GM21360 (cell line): Measurements from ENCODE around the gene LYST.
"Not testable (repeated sequence)": the region's sequence is repeated elsewhere in the genome, so short reads cannot be mapped to it uniquely, and the experiment has no call there.

Experiments
- ATAC-seq: cut with Tn5 transposase; IDR thresholded peaks from one replicate; pipeline ENCODE4 v1.9.1; 2021; ENCODE audit warnings: mild to moderate bottlenecking, moderate library complexity; ENCODE audit not compliant: unreplicated experiment

Gene LYST

DNA sequence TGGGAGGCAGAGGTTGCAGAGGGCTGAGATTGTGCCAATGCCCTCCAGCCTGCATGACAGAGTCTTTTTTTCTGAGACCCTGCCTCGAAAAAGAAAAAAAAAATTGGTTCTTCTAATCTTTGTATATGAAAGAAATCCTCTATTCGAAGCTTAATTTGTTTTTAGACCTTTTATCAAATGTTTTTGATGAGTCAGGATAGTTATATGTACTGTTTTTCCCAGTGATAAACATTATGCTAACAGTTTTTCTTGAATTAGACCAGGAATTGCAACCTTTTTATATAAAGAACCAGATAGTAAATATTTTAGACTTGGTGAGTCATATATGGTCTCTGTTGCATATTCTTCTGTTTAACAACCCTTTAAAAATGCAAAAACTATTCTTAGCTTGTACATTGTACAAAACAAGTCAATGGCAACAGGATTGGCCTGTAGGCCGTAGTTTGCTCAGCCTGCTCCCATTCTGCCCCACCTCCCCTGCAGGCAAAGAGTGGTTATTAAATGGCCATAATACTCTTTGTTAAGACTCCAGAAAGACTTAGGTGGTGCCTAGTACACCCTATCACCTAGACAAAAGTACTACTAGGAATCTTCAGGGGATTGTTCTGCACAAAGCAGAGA, 45.2 kb downstream of the LYST start:
- ATAC-seq = no peak

DNA sequence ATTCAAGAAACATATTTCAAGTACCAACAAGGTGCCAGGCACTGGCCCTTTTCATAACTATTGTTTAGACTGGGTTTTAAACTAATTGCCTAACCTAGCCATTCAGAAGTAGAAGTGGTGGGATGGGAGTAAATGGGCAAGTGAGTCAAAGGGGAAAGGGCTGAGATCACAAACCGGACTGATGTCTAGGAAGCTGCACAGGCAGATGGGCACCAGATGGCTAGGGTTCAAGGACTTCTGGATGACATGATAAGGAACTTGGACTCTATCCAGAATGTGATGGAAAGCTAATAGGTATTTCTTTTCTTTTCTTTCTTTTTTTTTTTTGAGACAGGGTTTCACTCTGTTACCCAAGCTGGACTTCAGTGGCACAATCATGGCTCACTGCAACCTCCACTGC, 46.6 kb downstream of the LYST start:
- no peak for ATAC-seq

DNA sequence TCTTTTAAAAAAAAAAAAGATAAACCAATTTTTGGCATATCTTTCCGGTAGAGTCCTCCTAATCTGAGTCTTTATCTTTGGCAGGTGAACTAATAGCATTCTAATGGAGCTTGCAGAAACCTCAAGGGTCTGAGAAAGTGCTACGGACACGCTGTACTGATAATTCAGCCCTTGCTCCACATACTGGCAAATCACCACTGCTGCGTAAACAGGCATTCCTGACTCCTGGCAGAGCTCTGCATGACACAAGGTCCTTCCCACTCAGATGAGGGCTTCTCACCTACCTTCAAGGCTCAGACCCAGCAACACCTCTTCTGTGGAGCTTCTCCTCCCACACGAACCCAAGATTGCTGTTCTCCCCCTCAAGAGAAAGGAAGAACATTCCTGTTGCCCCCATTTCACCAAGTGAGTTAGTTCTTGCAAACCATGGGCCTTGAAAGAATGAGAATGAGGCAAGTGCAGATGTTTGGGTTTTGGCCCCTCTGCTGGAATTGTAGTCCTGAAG, 48.0 kb downstream of the LYST start:
- ATAC-seq = no peak

DNA sequence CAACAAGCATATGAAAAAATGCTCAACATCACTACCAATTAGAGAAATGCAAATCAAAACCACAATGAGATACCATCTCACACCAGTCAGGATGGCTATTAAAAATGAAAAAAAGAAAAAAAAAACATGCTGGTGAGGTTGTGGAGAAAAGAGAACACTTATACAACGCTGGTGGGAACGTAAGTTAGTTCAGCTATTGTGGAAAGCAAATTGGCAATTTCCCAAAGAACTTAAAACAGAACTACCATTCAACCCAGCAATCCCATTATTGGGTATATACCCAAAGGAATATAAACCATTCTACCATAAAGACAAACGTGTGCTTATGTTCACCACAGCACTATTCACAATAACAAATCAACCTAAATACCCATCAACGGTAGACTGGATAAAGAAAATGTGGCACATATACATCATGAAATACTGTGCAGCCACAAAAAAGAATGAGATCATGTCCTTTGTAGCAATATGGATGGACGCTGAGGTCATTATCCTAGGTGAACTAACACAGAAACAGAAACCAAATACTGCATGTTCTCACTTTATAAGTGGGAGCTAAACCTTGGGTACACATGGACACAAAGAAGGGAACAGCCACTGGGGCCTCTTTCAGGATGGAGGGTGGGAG, 49.5 kb downstream of the LYST start:
- no peak for ATAC-seq

DNA sequence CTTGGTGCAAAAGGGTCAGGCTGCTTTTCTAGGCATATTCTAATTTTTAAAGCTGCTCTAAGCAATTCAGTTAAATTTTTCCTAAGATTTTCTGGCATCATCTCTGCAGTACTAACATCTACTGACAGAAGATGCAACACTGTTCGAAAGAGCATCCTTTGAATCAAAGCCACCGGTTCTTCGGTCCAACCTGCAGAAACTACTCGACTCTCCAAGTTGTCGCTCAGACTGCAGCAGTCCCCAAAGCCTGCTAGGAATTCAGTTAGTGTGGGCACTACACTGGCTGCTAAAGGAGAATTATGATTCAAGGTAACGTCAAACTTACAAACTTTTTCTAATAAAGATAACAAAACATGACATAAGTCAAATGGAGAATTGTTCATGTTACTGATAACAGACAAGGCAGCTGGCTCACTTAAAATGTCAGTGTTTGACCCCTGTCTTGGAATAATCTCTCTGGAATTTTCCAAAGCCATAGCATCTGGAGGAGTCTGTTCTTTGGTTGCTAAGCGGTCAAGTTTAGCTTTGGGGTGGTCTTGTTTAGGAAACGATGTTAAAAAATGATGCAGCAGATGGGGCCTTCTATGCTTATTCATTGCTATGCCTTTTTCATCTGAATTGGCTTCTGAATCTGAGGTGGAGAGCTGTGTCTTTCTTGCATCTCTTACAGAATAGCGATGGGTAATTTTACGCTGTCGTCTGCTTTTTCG, 56.9 kb downstream of the LYST start:
- ATAC-seq = no peak

DNA sequence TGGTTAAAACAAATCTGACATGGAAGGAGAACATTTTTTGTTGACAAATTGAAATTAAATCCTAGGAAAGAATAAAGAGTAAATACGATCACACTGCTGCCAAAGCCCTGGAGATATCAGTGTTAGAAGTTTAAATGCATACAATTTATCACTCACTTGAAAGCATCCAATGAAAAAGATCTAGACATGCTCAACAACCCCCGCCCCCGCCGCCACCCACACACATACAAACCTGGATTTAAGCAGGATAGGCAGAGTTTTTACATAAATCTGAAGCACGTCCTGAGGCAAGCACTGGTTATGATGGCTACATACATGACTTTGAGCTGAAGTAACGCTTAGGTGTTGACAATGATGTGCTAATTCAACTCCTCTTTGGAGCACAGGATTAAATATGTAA, 58.5 kb downstream of the LYST start:
- ATAC-seq = no peak

DNA sequence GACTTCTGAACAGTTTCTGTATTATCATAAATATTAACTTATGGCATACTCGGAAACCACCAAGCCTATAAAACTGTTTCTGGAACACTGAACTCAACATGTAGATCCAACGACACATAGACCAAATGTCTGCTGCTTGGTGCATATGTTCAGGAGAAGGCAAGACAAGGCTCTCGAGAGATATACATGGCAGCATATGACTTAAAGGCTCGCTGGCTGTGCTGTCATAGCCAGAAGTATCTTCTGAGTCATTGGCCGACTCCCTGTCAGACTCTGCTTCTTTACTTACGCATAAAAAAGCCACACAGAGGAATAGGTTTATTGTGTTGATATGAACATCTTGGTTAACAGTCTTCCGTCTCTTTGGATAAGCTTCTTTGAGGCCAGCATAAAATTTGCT, 60.6 kb downstream of the LYST start:
- no peak for ATAC-seq

DNA sequence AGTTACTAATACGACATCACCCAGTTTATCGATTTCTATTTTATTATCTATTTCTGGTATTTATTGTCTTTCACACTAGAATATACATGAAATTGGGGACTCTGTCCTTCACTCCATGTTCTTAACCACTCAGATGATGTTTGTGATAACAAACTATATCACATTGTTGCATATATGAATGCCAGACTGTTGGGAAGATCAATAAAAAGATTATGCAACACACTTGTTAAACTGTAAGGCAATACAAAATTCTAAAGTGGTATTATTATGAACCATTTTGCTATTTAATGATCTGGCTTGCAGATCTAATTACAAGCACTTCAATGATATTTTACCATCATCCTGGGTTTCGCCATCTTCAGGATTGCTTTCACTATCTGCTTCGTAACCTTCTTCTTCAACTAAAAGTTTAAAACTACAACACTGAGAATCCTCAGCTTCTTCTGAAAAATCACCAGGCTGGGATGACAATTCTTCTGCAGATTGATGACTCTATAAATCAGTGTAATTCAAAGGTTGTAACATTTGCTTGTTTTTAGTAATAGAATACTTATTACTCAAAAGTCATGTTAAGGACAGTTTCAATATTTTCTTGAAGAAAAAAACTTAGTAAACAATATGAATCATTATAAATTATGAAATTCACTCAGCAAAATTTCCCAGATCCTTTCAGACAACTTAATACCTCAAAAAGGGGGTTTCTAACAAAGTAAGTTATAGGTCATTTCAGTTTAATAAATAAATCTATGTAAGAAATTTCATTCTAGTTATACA, 63.9 kb downstream of the LYST start:
- ATAC-seq = no peak

DNA sequence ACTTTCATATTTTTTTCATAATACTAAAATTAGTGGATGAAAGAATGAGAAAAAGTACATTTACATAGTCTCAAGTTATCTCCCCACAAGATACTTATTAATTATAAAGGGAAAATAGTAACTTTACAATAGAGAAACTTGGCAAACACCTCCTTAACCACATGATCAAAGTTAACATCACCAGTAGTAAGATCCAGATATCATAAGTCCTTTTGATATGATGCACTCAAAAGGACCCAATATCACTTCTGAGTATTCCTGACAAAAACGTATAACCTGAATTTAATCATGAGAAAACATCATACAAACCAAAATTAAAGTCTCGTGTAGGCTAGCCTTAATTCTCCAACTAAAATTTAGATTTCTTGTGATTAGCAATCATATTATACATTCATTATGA, 67.4 kb downstream of the LYST start:
- no peak for ATAC-seq

DNA sequence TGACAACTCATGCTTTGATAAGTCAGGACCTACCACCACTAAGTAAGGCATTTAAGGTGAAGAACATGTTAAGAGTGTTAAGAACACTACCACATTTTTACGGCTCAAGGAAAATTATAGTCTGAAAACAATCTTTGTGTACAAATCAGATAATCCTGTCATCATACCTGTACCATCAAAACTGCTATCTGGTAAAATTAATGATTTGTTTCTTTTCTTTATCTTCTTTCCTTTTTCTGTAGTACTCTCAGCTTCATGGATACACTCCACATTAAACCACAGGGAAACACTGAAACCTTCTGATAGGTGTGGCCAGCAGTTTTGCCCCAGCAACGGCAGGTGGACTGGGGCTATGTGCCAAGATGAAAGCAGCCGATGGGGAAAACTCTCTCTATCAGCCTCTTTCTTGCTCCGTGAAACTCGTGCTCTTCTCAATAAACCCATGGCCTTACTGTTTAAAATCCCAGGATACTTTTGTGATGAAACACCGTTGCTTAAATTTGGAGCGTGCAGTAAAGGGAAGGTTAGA, 75.1 kb downstream of the LYST start:
- no peak for ATAC-seq

DNA sequence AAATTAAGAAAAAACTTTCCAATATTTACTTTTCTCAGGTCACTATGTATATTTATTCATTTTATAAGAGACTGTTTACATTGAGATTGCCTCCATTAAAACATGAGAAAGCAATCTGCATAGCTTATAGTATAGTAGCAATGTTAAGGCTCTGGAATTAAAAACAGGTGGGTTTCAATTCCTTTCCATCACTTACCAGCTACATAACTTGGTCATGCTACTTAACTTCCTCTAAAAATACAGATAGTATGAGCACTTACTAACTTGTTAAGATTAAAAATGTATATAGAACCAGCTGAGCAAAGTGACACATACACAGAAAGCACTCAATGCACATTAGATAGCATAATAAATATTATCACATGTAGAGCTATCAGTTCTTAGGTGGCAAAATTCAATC, 76.6 kb downstream of the LYST start:
- ATAC-seq = no peak

DNA sequence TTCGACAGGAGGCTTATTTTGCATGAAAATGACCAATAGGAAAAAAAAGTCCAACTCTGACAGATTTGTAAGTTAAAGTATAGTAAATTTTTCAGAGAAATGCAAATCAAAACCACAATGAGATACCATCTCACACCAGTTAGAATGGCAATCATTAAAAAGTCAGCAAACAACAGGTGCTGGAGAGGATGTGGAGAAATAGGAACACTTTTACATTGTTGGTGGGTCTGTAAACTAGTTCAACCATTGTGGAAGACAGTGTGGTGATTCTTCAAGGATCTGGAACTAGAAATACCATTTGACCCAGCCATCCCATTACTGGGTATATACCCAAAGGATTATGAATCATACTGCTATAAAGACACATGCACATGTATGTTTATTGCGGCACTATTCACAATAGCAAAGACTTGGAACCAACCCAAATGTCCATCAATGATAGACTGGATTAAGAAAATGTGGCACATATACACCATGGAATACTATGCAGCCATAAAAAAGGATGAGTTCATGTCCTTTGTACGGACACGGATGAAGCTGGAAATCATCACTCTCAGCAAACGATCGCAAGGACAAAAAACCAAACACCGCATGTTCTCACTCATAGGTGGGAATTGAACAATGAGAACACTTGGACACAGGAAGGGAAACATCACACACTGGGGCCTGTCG, 80.3 kb downstream of the LYST start:
- not testable (repeated sequence) for ATAC-seq

DNA sequence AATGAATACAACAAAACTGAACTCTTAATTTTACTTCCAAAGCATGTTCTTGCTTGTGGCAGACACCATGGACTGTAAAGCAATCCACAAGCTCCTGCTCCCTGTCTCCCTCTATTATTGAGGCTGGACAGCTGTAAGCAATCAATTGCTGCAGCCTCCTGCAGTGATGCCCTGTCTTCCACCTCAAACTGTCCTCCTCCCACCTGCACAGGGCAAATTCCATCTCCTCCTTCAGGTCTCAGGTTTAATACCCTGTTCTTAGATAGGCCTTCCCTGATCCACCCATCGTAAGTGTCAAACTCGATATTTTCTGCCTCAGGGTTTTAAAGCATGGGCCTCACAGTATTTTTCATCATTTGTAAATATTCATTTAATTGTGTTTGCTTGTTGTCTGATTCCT, 81.8 kb downstream of the LYST start:
- no peak for ATAC-seq

DNA sequence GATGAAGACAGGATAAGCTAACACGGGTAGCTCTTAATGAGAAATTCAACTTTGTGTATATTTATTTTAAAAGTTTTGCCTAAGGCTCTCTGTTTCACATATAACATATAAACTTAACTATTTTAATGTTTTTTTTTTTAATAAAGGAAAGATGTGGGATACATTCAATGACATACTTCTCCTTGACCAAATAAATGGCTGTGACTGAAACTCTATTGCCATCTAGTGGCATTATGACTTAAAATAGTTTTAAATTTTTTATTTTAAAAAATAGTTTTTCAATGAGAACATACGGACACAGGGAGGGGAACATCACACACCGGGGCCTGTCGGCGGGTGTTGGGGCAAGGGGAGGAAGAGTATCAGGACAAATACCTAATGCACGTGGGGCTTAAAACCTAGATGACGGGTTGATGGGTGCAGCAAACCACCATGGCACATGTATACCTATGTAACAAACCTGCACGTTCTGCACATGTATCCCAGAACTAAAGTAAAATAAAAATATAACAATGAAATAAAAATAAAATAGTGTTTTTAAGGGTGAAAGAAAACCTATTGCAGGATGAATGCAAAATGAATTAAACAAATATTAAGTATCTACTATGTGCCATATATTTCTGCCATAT, 83.4 kb downstream of the LYST start:
- ATAC-seq = no peak

DNA sequence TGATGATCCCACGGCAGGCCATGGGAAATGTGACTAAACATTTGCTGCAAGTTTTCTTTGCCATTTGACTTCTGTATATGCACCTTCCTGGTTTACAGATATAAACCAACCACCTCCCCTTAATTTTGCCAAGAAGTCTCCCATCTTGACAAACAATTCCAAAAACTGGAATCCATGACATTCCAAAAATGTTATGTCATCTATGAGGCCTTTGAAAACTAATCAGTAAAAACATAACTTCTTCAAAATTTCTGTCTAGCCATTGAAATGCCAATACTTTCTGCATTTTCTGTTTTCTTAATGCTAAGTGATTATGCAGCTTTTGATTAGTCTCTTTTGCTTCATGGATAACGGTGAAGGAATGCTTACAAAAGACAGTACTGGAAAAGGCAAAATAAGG, 84.1 kb downstream of the LYST start:
- no peak for ATAC-seq

DNA sequence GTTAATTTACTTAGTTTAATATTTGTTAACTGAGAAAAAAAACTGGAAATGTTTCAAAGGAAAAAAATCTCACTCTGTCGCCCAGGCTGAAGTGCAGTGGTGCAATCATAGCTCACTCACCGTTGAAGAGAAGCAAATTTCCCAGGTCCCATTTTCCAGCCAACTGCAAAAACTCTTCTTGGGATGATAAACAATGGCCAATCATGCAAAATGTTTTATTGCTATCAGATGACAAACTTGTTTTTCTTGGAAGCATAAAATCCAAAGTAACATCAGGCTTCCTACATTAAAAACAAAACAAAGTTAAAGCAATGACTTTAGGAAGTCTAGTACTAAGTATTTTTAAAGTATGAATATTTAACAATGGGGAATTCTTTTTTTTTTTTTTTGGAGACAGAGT, 84.9 kb downstream of the LYST start:
- ATAC-seq = no peak

DNA sequence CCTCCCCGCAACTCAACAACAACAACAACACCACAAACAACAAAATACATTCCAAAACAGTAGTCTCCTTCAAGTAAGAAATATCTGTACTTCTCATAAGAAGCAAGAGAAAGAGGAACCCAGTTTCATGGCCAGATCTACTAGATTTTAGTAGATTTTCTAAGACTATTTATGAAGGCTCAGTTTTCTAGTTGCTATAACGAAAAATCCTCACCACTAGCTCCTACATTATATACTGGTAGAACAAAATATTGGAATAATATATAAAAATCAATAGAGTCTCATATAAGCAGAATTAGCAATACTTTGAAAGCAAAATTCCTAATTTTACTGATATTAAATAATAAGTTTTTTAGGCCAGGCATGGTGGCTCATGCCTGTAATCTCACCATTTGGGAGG, 86.9 kb downstream of the LYST start:
- ATAC-seq = no peak

DNA sequence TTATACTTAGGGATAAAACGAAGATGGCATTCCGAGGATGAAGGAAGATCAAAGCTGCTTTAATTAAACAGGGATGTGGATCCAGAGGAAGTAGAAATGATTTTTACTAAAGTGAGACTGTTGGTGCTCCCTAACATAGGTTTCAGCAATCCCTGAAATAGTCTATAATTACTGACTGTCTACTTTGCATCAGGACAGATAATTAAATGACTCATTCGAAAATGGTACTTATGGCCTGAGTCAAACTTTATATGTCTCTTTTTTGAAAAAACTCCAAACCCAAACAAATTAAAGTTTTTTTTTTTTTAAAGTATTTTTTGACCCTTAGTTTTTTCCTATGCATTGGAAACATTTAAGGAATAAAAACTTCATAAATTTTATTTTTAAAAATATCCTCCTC, 90.3 kb downstream of the LYST start:
- no peak for ATAC-seq

DNA sequence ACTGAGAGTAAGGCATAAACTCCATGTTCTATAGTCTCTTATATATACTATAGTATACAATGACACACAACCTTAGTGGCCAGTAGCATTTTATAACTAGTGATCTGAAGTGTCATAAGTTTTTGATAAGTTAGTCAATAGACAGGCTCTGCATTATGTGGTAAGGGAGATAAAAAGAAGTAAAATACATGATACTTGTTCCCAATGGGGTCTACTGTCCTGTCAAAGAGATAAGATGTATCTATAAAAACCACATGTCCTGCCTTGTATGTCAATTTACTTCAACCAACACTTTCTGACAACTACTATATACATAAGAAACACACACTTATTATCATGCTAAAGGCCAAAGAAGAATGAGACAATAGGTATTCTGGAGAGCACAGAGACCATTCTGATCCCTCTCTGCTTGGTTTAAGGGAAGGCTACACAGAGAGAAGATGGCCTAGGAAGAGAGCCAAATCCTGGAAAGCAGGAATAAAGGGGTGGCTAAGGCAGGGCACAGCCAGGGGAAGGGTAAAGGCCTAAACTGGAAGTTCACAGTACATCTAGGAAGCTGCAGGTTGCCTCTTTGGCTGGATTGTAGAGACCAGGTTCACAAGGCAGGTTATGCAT, 91.4 kb downstream of the LYST start:
- no peak for ATAC-seq

DNA sequence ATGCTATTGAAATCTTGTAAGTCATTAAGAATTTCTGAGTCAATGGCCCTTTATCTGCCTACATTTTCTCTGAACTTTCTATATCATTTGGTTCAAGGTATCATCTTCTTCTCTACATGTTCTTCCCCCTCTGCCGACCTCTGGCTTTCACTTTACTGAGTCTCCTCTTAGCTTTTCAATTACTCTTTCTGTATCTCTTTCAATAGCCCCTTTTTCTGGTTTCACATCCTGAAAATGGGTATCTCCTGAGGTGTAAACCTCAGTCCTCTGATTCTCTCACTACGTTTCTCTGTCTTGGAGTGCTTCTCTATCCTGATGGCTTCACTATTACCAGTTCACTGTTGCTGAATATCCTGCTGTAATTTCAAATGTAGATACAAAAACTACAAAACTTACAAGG, 98.9 kb downstream of the LYST start:
- peak; percentile 82 for ATAC-seq
